K562 treated with DMSO at 1 percent for 24 hours (cell line): ENCODE results near the gene CCNB1. TPM values are rescaled to one million over a fixed set of nuclear protein-coding genes. Genes with fewer than 3 reads are reported as not detected.

ENCODE experiments used
- total RNA-seq: library from RNA; unstranded; fragments of 300-600 nt; gene quantifications from 2 replicates; pipeline ENCODE4 v1.2.3, GENCODE V29; 2022; ENCODE audit warnings: low read depth; ENCODE audit not compliant: insufficient read depth

CCNB1 gene
- total RNA-seq = 128 and 161 TPM in 2 replicates

GRCh38 chr5:69166686-69167492 lies at the start of gene CCNB1:
CCNB1 (plus strand) TSS chr5:69167150; CDS start chr5:69167263, 113 bp downstream.

GRCh38 chr5:69189162-69190086 lies 22.5 kb downstream of the CCNB1 start, which contains the start of gene CENPH:
CENPH (plus strand) TSS chr5:69189583; CDS start chr5:69189635, 52 bp downstream.

Other genes with a start within 250 kb of the CCNB1 start
- 36.5 and 41.0 TPM in 2 replicates for gene SLC30A5, start 73.1 kb upstream of the CCNB1 start, total RNA-seq
- 70.6 and 72.5 TPM in 2 replicates for gene CENPH, start 22.4 kb downstream of the CCNB1 start, total RNA-seq
- gene CDK7, start 67.7 kb downstream of the CCNB1 start, total RNA-seq = 22.8 and 31.3 TPM in 2 replicates
- gene CCDC125, start 165.7 kb downstream of the CCNB1 start, total RNA-seq = 4.4 and 4.9 TPM in 2 replicates
- gene AK6, start 202.4 kb downstream of the CCNB1 start, total RNA-seq = 25.5 and 30.9 TPM in 2 replicates
- 77.3 and 85.9 TPM in 2 replicates for gene TAF9, start 202.4 kb downstream of the CCNB1 start, total RNA-seq
- gene RAD17, start 202.7 kb downstream of the CCNB1 start, total RNA-seq = 15.0 and 15.6 TPM in 2 replicates
- gene MARVELD2, start 248.0 kb downstream of the CCNB1 start, total RNA-seq = 0.08 TPM in 1 of 2 replicates, not detected in the other